Neural cell (in vitro differentiated cells): Measurements from ENCODE around the gene ETV3L. TPM values are rescaled to one million over a fixed set of nuclear protein-coding genes. Genes with fewer than 3 reads are reported as not detected.

Experiments used
- H2AFZ ChIP-seq: fragments of 200-600, 300-800 bp; sonication (generic), shearing (Covaris generic); 2 replicates; pipeline ENCODE4 v1.6.0; 2014; ENCODE audit warnings: low read depth, mild to moderate bottlenecking, antibody characterized with exemption, low read length, moderate library complexity
- H3F3A ChIP-seq: fragments of 200-600 bp; shearing (Covaris generic); 2 replicates; pipeline ENCODE4 v1.6.1; 2016; ENCODE audit warnings: mild to moderate bottlenecking, moderate library complexity, mixed read lengths, antibody characterized with exemption, low read length; ENCODE audit not compliant: insufficient read depth, poor library complexity, severe bottlenecking
- H3K27ac ChIP-seq: fragments of 200-600, 300-800 bp; sonication (generic), shearing (Covaris generic); 2 replicates; pipeline ENCODE4 v1.5.1; 2014; ENCODE audit warnings: mild to moderate bottlenecking, low read length, moderate library complexity
- H3K27me3 ChIP-seq: fragments of 300-800, 200-600 bp; sonication (generic), shearing (Covaris generic); 2 replicates; pipeline ENCODE4 v1.6.0; 2014; ENCODE audit warnings: mild to moderate bottlenecking, low read depth, low read length, moderate library complexity; ENCODE audit not compliant: insufficient read depth
- H3K36me3 ChIP-seq: fragments of 300-800, 200-600 bp; sonication (generic), shearing (Covaris generic); 2 replicates; pipeline ENCODE4 v1.5.1; 2014; ENCODE audit warnings: mild to moderate bottlenecking, antibody characterized with exemption, low read length, moderate library complexity; ENCODE audit not compliant: insufficient read depth
- H3K4me2 ChIP-seq: fragments of 300-800, 200-600 bp; sonication (generic), shearing (Covaris generic); 2 replicates; pipeline ENCODE4 v1.6.0; 2014; ENCODE audit warnings: mild to moderate bottlenecking, low read length
- H3K4me3 ChIP-seq: fragments of 300-800, 200-600 bp; sonication (generic), shearing (Covaris generic); 2 replicates; pipeline ENCODE4 v1.5.1; 2014; ENCODE audit warnings: mild to moderate bottlenecking, low read length, moderate library complexity
- H3K79me2 ChIP-seq: fragments of 200-600 bp; shearing (Covaris generic); replicated peaks from 2 replicates; pipeline ENCODE4 v1.6.0; 2014; ENCODE audit warnings: mild to moderate bottlenecking, low read length, moderate library complexity; ENCODE audit not compliant: insufficient read depth
- H3K9ac ChIP-seq: fragments of 300-800, 200-600 bp; sonication (generic), shearing (Covaris generic); 2 replicates; pipeline ENCODE4 v1.6.1; 2016; ENCODE audit warnings: mild to moderate bottlenecking, low read length, mixed read lengths
- H3K9me2 ChIP-seq: fragments of 200-600 bp; shearing (Covaris generic); 2 replicates; pipeline ENCODE4 v1.6.1; 2016; ENCODE audit warnings: mild to moderate bottlenecking, low read length, mixed read lengths; ENCODE audit not compliant: insufficient read depth
- H3K9me3 ChIP-seq: fragments of 200-600, 300-800 bp; sonication (generic), shearing (Covaris generic); 2 replicates; pipeline ENCODE4 v1.6.1; 2016; ENCODE audit warnings: mild to moderate bottlenecking, mixed run types, low read length, moderate library complexity, mixed read lengths
- H4K20me1 ChIP-seq: fragments of 200-600 bp; shearing (Covaris generic); 2 replicates; pipeline ENCODE4 v1.6.1; 2016; ENCODE audit warnings: mild to moderate bottlenecking, mixed run types; ENCODE audit not compliant: insufficient read depth
- EP300 ChIP-seq: fragments of 450-650 bp; conservative IDR thresholded peaks from 2 replicates; pipeline ENCODE4 v1.6.1; 2014; ENCODE audit warnings: antibody characterized with exemption, mild to moderate bottlenecking, moderate library complexity; ENCODE audit not compliant: poor library complexity, severe bottlenecking
- EZH2 ChIP-seq: fragments of 200-600, 300-800 bp; shearing (Covaris generic), sonication (generic); IDR thresholded peaks from 2 replicates; pipeline ENCODE4 v1.6.1; 2014; ENCODE audit warnings: antibody characterized with exemption, low read length, borderline replicate concordance, mild to moderate bottlenecking; ENCODE audit not compliant: insufficient read depth, poor library complexity, severe bottlenecking
- MXI1 ChIP-seq: fragments of 450-650 bp; conservative IDR thresholded peaks from 2 replicates; pipeline ENCODE4 v1.6.1; 2014; ENCODE audit warnings: antibody characterized with exemption, mild to moderate bottlenecking; ENCODE audit not compliant: poor library complexity, severe bottlenecking
- POLR2AphosphoS5 ChIP-seq: IDR thresholded peaks from 2 replicates; pipeline ENCODE4 v1.6.1; 2012
- RAD21 ChIP-seq: fragments of 450-650 bp; conservative IDR thresholded peaks from 2 replicates; pipeline ENCODE4 v1.6.1; 2014; ENCODE audit warnings: antibody characterized with exemption, mild to moderate bottlenecking, moderate library complexity
- SMC3 ChIP-seq: fragments of 450-650 bp; conservative IDR thresholded peaks from 2 replicates; pipeline ENCODE4 v1.6.1; 2014; ENCODE audit warnings: antibody characterized with exemption, mild to moderate bottlenecking, moderate library complexity; ENCODE audit not compliant: poor library complexity
- TAF1 ChIP-seq: IDR thresholded peaks from 2 replicates; pipeline ENCODE4 v1.6.1; 2012; ENCODE audit warnings: low read depth
- polyA plus RNA-seq: library from polyadenylated mRNA; depleted of rRNA; stranded (reverse); fragments of >200 nt; gene quantifications from 2 replicates; pipeline ENCODE4 v1.2.3, GENCODE V29; 2014
- TF ChIP-seq, protein P1 (sequence below): IDR thresholded peaks from 2 replicates; pipeline ENCODE4 v1.6.1; 2012; ENCODE audit warnings: borderline replicate concordance
- TF ChIP-seq, protein P2 (sequence below): fragments of 450-650 bp; IDR thresholded peaks from 2 replicates; pipeline ENCODE4 v1.5.1; 2014; ENCODE audit warnings: antibody characterized with exemption, mild to moderate bottlenecking, moderate library complexity; ENCODE audit not compliant: poor library complexity, severe bottlenecking

ETV3L gene
- polyA plus RNA-seq, 1 donor from 2014 or later, result not detected

DNA sequence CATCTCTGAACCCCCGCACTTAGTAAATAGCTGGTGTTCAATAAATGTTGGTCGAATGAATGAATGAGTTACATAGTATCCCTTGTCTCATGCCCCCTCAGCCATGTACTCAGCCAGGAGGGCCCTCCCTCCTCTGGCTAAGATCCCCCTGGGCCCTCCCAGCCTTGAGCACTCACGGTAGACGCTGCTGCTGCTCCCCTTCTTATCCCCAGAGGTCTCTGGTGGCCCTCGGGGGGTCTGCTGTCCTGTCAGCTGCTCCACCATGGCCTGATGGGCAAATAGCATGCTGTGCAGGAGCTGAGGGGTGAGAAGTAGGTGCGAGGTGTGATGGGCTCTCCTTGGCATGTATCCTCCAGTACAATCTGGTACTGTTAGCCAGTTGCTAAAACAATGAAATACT, 1.9 kb downstream of the ETV3L start:
- no peaks in the 10 kb centered on the region for H3K36me3 ChIP-seq
- no peaks in the 10 kb centered on the region for H4K20me1 ChIP-seq
- H3K27ac ChIP-seq, result no peak overlapping the region
- TF ChIP-seq POLR2AphosphoS5, result no peak
- TF ChIP-seq, protein P1, sequence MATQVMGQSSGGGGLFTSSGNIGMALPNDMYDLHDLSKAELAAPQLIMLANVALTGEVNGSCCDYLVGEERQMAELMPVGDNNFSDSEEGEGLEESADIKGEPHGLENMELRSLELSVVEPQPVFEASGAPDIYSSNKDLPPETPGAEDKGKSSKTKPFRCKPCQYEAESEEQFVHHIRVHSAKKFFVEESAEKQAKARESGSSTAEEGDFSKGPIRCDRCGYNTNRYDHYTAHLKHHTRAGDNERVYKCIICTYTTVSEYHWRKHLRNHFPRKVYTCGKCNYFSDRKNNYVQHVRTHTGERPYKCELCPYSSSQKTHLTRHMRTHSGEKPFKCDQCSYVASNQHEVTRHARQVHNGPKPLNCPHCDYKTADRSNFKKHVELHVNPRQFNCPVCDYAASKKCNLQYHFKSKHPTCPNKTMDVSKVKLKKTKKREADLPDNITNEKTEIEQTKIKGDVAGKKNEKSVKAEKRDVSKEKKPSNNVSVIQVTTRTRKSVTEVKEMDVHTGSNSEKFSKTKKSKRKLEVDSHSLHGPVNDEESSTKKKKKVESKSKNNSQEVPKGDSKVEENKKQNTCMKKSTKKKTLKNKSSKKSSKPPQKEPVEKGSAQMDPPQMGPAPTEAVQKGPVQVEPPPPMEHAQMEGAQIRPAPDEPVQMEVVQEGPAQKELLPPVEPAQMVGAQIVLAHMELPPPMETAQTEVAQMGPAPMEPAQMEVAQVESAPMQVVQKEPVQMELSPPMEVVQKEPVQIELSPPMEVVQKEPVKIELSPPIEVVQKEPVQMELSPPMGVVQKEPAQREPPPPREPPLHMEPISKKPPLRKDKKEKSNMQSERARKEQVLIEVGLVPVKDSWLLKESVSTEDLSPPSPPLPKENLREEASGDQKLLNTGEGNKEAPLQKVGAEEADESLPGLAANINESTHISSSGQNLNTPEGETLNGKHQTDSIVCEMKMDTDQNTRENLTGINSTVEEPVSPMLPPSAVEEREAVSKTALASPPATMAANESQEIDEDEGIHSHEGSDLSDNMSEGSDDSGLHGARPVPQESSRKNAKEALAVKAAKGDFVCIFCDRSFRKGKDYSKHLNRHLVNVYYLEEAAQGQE, result no peak
- TF ChIP-seq RAD21, result no peak
- TF ChIP-seq, protein P2, sequence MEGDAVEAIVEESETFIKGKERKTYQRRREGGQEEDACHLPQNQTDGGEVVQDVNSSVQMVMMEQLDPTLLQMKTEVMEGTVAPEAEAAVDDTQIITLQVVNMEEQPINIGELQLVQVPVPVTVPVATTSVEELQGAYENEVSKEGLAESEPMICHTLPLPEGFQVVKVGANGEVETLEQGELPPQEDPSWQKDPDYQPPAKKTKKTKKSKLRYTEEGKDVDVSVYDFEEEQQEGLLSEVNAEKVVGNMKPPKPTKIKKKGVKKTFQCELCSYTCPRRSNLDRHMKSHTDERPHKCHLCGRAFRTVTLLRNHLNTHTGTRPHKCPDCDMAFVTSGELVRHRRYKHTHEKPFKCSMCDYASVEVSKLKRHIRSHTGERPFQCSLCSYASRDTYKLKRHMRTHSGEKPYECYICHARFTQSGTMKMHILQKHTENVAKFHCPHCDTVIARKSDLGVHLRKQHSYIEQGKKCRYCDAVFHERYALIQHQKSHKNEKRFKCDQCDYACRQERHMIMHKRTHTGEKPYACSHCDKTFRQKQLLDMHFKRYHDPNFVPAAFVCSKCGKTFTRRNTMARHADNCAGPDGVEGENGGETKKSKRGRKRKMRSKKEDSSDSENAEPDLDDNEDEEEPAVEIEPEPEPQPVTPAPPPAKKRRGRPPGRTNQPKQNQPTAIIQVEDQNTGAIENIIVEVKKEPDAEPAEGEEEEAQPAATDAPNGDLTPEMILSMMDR, result no peak
- no peaks in the 10 kb centered on the region for H3K9me3 ChIP-seq
- H3K4me2 ChIP-seq, result no peak overlapping the region
- H2AFZ ChIP-seq, result no peak overlapping the region
- no peaks in the 10 kb centered on the region for H3K79me2 ChIP-seq
- H3K9ac ChIP-seq, result no peak overlapping the region
- H3K9me2 ChIP-seq, result no peaks in the 10 kb centered on the region
- no peaks in the 10 kb centered on the region for H3F3A ChIP-seq
- H3K27me3 ChIP-seq, result no peaks in the 10 kb centered on the region
- no peak overlapping the region for H3K4me3 ChIP-seq

DNA sequence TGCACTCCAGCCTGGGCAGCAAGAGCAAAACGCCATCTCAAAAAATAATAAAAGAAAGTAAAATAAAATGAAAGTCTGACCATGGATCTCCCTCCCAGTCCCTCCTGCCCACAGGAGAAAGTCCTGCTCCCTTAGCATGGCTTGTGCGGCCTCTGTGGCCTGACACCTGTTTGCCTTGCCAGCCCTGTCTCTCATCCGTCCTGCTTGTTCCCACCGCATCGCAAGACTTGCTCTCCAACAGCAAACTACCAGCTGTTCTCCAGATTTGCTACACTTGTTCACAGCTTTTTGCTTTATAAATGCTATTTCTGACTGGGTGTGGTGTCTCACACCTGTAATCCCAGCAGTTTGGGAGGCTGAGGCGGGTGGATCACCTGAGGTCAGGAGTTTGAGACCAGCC, 2.7 kb downstream of the ETV3L start:
- Histone ChIP-seq H4K20me1 (no peaks in the 10 kb centered on the region), H3K27me3 (no peaks in the 10 kb centered on the region), H3K36me3 (no peaks in the 10 kb centered on the region), H3K9me2 (no peaks in the 10 kb centered on the region), H3K4me3 (no peak overlapping the region), H3K27ac (no peak overlapping the region), H2AFZ (no peak overlapping the region), H3K4me2 (no peak overlapping the region), H3K79me2 (no peaks in the 10 kb centered on the region), H3F3A (no peaks in the 10 kb centered on the region), H3K9ac (no peak overlapping the region), H3K9me3 (no peaks in the 10 kb centered on the region)
- no peak for TF ChIP-seq SMC3
- TF ChIP-seq MXI1, result no peak
- TF ChIP-seq EP300, result no peak

DNA sequence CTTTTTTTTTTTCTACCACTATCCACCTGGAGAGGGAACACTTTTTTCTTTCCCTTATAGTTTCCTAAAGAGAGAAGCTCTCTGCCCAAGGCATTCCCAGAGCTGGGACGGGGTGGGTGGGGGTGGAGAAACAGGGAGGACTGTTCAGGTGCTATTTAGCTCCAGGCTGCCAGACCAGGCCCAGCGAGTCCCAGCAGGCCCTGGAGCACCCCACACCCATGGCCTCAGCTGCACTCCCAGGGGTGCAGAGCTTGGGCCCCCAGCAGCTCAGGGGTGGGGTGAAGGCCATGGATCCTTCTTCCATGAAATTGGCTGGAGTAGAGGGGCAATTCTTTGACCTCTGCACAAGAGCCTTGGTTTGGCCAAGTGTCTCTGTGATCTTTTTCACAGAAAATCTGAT, 4.1 kb downstream of the ETV3L start:
- Histone ChIP-seq H3F3A (no peaks in the 10 kb centered on the region), H2AFZ (no peak overlapping the region), H3K27ac (no peak overlapping the region), H3K79me2 (no peaks in the 10 kb centered on the region), H3K27me3 (no peaks in the 10 kb centered on the region), H3K9me3 (no peaks in the 10 kb centered on the region), H3K36me3 (no peaks in the 10 kb centered on the region), H4K20me1 (no peaks in the 10 kb centered on the region), H3K9me2 (no peaks in the 10 kb centered on the region), H3K4me2 (no peak overlapping the region), H3K9ac (no peak overlapping the region), H3K4me3 (no peak overlapping the region)
- TF ChIP-seq TAF1 (no peak), EZH2 (no peak), SMC3 (no peak), MXI1 (no peak), EP300 (no peak), RAD21 (no peak), POLR2AphosphoS5 (no peak)
- TF ChIP-seq, protein P2, result no peak
- TF ChIP-seq, protein P1, result no peak
